Hematopoietic multipotent progenitor cell treated with erythropoietin and hydrocortisone succinate and interleukin-3 and kit ligand, for 4 days (in vitro differentiated cells): ENCODE measurements around the gene ELOA.
"Not testable (repeated sequence)": the region's sequence is repeated elsewhere in the genome, so short reads cannot be mapped to it uniquely, and the experiment has no call there.

Experiments
- DNase-seq: peaks from one replicate; pipeline ENCODE4 v3.0.0-alpha.2; 2015

The ELOA gene, protein sequence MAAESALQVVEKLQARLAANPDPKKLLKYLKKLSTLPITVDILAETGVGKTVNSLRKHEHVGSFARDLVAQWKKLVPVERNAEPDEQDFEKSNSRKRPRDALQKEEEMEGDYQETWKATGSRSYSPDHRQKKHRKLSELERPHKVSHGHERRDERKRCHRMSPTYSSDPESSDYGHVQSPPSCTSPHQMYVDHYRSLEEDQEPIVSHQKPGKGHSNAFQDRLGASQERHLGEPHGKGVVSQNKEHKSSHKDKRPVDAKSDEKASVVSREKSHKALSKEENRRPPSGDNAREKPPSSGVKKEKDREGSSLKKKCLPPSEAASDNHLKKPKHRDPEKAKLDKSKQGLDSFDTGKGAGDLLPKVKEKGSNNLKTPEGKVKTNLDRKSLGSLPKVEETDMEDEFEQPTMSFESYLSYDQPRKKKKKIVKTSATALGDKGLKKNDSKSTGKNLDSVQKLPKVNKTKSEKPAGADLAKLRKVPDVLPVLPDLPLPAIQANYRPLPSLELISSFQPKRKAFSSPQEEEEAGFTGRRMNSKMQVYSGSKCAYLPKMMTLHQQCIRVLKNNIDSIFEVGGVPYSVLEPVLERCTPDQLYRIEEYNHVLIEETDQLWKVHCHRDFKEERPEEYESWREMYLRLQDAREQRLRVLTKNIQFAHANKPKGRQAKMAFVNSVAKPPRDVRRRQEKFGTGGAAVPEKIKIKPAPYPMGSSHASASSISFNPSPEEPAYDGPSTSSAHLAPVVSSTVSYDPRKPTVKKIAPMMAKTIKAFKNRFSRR

GRCh38 chr1:23743287-23744152 lies at the start of gene ELOA:
Gene ELOA, plus strand, starts transcription at chr1:23743471. Its CDS starts 33 bp downstream, at chr1:23743504.
- peak; percentile 93 for DNase-seq

- DNase-seq, result no peak
Observed at GRCh38 chr1:23693599-23693998, 49.7 kb upstream of the ELOA start.

GRCh38 chr1:23694371-23694770 lies 48.9 kb upstream of the ELOA start:
- DNase-seq, result no peak

DNA sequence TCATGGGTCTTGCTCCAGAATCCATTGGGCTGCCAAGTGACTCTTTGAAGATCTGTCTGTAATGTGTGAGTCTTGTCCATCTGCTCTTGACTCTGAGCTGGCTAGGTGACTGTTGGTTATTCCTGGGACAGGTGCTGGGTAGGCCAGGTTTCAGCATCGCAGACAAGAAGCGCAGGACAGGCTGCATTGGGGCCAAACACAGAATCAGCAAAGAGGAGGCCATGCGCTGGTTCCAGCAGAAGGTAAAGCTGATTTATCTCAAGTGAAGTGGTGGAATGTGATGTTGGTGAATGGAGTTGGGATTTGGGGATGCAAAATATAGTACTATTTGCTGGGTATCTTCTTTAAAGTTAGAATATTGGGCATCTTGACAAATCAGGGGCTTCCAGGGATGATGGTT lies 47.6 kb upstream of the ELOA start:
- DNase-seq, result no peak

DNA sequence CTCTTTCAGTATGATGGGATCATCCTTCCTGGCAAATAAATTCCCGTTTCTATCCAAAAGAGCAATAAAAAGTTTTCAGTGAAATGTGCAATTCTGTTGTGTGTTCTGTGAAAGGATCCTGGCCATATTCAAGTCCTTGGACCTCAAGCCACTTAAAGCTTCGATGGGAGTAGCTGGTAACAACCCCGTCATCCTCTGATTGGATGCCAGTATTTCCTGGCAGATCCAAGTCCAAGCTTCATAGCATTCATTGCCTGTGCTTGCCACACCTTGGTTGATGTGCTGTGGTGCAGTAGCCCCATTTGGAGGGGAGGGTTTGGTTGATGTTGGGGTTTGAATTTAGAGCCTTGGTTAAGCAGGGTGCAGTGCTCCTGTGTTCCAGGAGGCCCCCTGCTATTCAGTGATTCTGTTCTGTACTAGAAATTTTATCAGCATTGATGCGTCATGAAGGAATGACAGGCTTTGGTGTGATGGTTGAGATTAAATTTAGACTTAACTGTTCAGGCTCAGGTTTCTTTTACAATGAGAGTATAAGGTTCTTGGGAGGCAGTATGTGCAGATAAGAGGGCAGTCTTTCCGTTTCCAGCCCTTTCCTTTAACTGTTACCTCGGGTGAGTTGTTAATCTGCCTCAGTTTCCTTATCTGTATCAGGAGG lies 46.8 kb upstream of the ELOA start:
- no peak for DNase-seq

DNA sequence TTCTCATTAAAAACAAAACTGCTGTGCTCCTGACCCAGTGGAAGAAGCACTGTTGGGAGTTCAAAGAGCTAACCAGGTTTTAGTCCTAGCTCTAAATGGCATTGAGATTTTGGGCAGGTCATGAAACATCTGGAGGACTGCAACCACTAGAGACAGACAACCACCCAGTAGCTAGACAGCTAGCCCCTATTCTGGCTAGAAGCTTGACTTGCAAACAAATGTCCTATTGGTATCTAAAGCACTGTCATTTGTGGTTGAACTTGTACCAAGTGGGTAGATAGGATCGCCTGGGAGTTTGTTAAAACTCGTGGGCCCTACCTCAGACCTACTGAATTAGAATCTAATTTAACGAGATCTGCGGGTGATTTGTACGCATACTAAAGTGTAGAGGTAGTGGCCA lies 44.8 kb upstream of the ELOA start:
- DNase-seq, result peak; percentile 27

GRCh38 chr1:23699280-23700179 lies 43.7 kb upstream of the ELOA start:
- DNase-seq, result no peak

DNA sequence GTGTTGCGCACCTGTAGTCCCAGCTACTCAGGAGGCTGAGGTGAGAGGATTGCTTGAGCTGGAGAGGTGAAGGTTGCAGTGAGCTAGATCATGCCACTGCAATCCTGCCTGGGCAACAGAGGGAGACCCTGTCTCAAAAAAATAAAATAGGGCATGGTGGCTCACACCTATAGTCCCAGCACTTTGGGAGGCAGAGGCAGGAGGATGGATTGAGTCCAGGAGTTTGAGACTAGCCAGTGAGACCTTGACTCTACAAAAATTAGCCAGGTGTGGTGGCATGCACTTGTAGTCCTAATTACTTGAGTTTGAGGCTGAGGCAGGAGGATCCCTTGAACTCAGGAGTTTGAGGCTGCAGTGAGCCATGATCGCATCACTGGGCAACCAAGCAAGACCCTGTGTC lies 42.0 kb upstream of the ELOA start:
- DNase-seq, result no peak

DNA sequence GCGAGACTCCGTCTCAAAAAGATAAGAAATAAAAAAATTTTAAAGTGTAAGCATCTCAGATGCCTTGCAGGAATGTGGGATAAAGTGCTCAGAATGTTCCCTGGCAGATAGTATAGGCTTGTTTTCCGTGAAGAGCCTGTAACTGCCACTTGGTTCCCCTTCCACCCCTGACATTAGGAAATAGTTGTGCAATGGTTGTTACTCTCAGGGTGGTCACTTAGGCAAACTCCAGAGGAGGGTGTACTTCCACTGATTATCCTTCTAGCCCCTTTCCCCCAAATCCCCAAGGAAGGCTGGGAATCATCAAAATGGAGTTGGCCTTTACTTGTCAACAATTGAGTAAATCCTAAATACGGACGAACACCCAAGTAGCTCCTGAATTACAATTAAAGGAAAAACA lies 41.3 kb upstream of the ELOA start:
- no peak for DNase-seq

GRCh38 chr1:23704834-23705495 lies 38.3 kb upstream of the ELOA start:
- DNase-seq, result no peak

- no peak for DNase-seq
Observed at GRCh38 chr1:23709229-23709628, 34.0 kb upstream of the ELOA start.

GRCh38 chr1:23718482-23718881 lies 24.8 kb upstream of the ELOA start:
- DNase-seq, result peak; percentile 46

DNA sequence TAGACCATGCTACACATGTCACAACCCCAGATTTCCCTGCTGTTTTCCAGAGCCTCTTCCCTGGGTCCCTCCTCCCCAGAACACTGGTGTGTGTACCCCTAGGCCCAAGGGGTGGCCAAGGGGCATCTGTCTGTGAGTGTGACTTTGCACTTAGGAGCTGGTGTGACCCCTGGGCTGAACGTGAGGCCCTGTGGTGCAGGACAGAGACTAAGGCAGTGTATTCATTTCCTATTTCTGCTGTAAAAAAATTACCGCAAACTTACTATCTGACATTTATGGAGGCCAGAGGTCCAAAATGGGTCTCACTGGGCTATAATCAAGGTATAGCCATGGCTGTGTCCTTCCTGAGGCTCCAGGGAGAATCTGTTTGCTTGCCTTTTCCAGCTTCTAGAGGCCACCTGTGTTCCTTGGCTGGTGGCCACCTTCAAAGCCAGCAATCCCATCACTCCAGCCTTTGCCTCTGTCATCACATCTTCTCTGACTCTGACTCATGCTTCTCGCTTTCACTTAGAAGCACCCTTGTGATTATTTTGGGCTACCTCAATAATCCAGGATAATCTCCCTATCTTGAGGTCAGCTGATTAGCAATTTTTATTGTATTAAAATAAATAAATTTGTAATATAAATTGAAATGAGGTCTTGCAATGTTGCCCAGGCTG lies 24.0 kb upstream of the ELOA start:
- no peak for DNase-seq

- no peak for DNase-seq
Observed at GRCh38 chr1:23720256-23720995, 22.8 kb upstream of the ELOA start.

DNA sequence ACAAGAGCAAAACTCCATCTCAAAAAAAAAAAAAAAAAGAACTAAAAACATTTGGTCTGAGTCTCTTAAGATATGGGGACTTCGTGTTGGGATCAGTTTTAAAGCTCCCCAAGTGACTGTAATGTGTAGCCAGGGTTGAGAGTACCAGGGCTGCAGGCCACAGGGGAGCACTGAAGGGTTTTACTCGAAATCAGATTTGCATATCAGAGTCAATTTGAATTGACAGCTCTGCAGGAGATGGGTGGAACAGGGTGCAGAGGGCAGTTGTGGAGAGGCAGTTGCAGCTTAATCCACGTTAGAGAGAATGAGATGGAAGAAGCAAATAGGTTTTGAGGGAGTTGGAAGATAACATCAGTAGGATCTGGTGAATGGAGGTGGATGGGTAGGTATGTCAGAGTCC lies 20.6 kb upstream of the ELOA start:
- no peak for DNase-seq

GRCh38 chr1:23726686-23727085 lies 16.6 kb upstream of the ELOA start:
- no peak for DNase-seq

- peak; percentile 42 for DNase-seq
Observed at GRCh38 chr1:23727362-23727811, 15.9 kb upstream of the ELOA start.

GRCh38 chr1:23732363-23733224 lies 10.7 kb upstream of the ELOA start:
- no peak for DNase-seq

GRCh38 chr1:23733281-23733680 lies 10.0 kb upstream of the ELOA start:
- DNase-seq, result not testable (repeated sequence)
